A549 (cell line): Measurements from ENCODE around the gene ADH1C. TPM values are rescaled to one million over a fixed set of nuclear protein-coding genes. Genes with fewer than 3 reads are reported as not detected.

Source experiments
- ATAC-seq, 2 experiments: fragments of 200-7000 bp in 1 of 2; fragments of >200 bp in 1 of 2; cut with Nextera tagmentation in 1 of 2; cut with Tn5 transposase in 1 of 2; 3 replicates each; pipeline versions ENCODE4 v1.8.0 to v1.9.1; 2018 to 2020; ENCODE audit warnings: mild to moderate bottlenecking in 1 of 2, moderate library complexity in 1 of 2
- CTCF ChIA-PET: fragments of 300-600 bp; sonication (Branson Sonifier 250); formaldehyde crosslinking; extraction: SDS; loops from one replicate; lab custom pipeline; 2021; ENCODE audit warnings: antibody characterized with exemption, inconsistent platforms; lab: Yijun Ruan, JAX
- POLR2A ChIA-PET: fragments of 350-600 bp; formaldehyde crosslinking; extraction: SDS; loops from one replicate; lab custom pipeline; 2021; ENCODE audit warnings: antibody characterized with exemption, inconsistent platforms; lab: Yijun Ruan, JAX
- DNase-seq, 2 experiments: peaks; one replicate each; pipeline versions ENCODE4 v3.0.0 to v3.0.0-alpha.2; 2011 to 2016; ENCODE audit warnings: low read depth in 1 of 2, low spot score in 1 of 2
- FAIRE-seq: peaks from 2 replicates; lab custom pipeline; 2011; peaks lifted over from hg19 to GRCh38; lab: Jason Lieb, UNC
- H3K27ac ChIP-seq, 2 experiments: fragments of >200 bp; sonication (Bioruptor Twin); formaldehyde crosslinking; 3 replicates each; pipeline ENCODE4 v1.5.1; 2016 to 2017
- H3K4me1 ChIP-seq: fragments of >200 bp; sonication (Bioruptor Twin); formaldehyde crosslinking; 3 replicates; pipeline ENCODE4 v1.6.1; 2016
- H3K4me2 ChIP-seq: fragments of >200 bp; sonication (Bioruptor Twin); formaldehyde crosslinking; 3 replicates; pipeline ENCODE4 v1.6.1; 2016
- H3K4me3 ChIP-seq: fragments of >200 bp; sonication (Bioruptor Twin); formaldehyde crosslinking; 3 replicates; pipeline ENCODE4 v1.5.1; 2016
- H3K9me3 ChIP-seq: fragments of >200 bp; sonication (Bioruptor Twin); formaldehyde crosslinking; 3 replicates; pipeline ENCODE4 v1.6.1; 2016
- ATOH8 ChIP-seq: fragments of 250-450 bp; sonication (Bioruptor Pico); IDR thresholded peaks from 2 replicates; pipeline ENCODE4 v1.5.0; 2020; ENCODE audit warnings: low read depth, mild to moderate bottlenecking, moderate library complexity
- BHLHE40 ChIP-seq: IDR thresholded peaks from 2 replicates; pipeline ENCODE4 v1.6.1; 2012; ENCODE audit warnings: low read depth, low read length, inconsistent platforms
- CEBPB ChIP-seq, 2 experiments: fragments of >200 bp in 1 of 2; sonication (Bioruptor Twin) in 1 of 2; formaldehyde crosslinking in 1 of 2; IDR thresholded peaks; 2 replicates each; pipeline ENCODE4 v1.6.1; 2012 to 2016
- CTCF ChIP-seq: fragments of >200 bp; sonication (Bioruptor Twin); formaldehyde crosslinking; IDR thresholded peaks from 3 replicates; pipeline ENCODE4 v1.5.1; 2016
- EHMT2 ChIP-seq: fragments of 200-600 bp; sonication (generic); IDR thresholded peaks from 2 replicates; pipeline ENCODE4 v1.6.1; 2016; ENCODE audit warnings: antibody characterized with exemption, low read depth, mild to moderate bottlenecking, moderate library complexity
- ESRRA ChIP-seq: fragments of 150-350 bp; IDR thresholded peaks from 2 replicates; pipeline ENCODE4 v1.6.1; 2014; ENCODE audit warnings: mild to moderate bottlenecking, low read length, borderline replicate concordance
- HMGXB4 ChIP-seq: fragments of 250-450 bp; sonication (Bioruptor Pico); IDR thresholded peaks from 2 replicates; pipeline ENCODE4 v1.5.0; 2021; ENCODE audit warnings: mild to moderate bottlenecking, moderate library complexity, borderline replicate concordance
- HOXB13 ChIP-seq: fragments of 250-450 bp; sonication (Bioruptor Pico); IDR thresholded peaks from 2 replicates; pipeline ENCODE4 v1.5.0; 2020; ENCODE audit warnings: low read depth, mild to moderate bottlenecking, moderate library complexity
- JUNB ChIP-seq: fragments of >200 bp; sonication (Bioruptor Twin); formaldehyde crosslinking; IDR thresholded peaks from 2 replicates; pipeline ENCODE4 v1.6.1; 2016
- MAFK ChIP-seq: fragments of 450-650 bp; IDR thresholded peaks from 2 replicates; pipeline ENCODE4 v1.6.1; 2014; ENCODE audit not compliant: partially characterized antibody
- PBX3 ChIP-seq: IDR thresholded peaks from 2 replicates; pipeline ENCODE4 v1.6.1; 2012
- RAD21 ChIP-seq, 2 experiments: fragments of >200 bp in 1 of 2; sonication (Bioruptor Twin) in 1 of 2; formaldehyde crosslinking in 1 of 2; IDR thresholded peaks in 1 of 2; conservative IDR thresholded peaks in 1 of 2; 2 replicates in 1 of 2; 3 replicates in 1 of 2; pipeline ENCODE4 v1.6.1; 2012 to 2018; ENCODE audit warnings: inconsistent platforms in 1 of 2
- RARB ChIP-seq: fragments of 250-450 bp; sonication (Bioruptor Pico); IDR thresholded peaks from 2 replicates; pipeline ENCODE4 v1.8.0; 2021; ENCODE audit warnings: mild to moderate bottlenecking, moderate library complexity
- RNF2 ChIP-seq: fragments of 200-600 bp; sonication (generic); IDR thresholded peaks from 2 replicates; pipeline ENCODE4 v1.6.1; 2016; ENCODE audit warnings: low read depth, mild to moderate bottlenecking, antibody characterized with exemption, moderate library complexity, borderline replicate concordance
- SMC3 ChIP-seq: fragments of >200 bp; sonication (Bioruptor Twin); formaldehyde crosslinking; IDR thresholded peaks from 3 replicates; pipeline ENCODE4 v1.6.1; 2018; ENCODE audit warnings: inconsistent platforms
- ZC3H11A ChIP-seq: fragments of 450-650 bp; IDR thresholded peaks from 2 replicates; pipeline ENCODE4 v1.6.1; 2014; ENCODE audit warnings: antibody characterized with exemption, mild to moderate bottlenecking
- ZFP36 ChIP-seq: fragments of 450-650 bp; IDR thresholded peaks from 2 replicates; pipeline ENCODE4 v1.6.1; 2014; ENCODE audit warnings: borderline replicate concordance; ENCODE audit not compliant: partially characterized antibody
- ZNF302 ChIP-seq: fragments of 250-450 bp; sonication (Bioruptor Pico); IDR thresholded peaks from 2 replicates; pipeline ENCODE4 v1.9.0; 2021; ENCODE audit warnings: inconsistent platforms, mild to moderate bottlenecking, moderate library complexity
- WGBS: methylation state at CpG from one replicate; pipeline ENCODE4 v1.1.6; 2017; ENCODE audit errors: missing lambda C conversion rate; 5-methylcytosine and 5-hydroxymethylcytosine counted together
- polyA plus RNA-seq, 4 experiments: library from polyadenylated mRNA; depleted of rRNA in 3 of 4; stranded (reverse); fragments of >200 nt; fragmentation: RNase III in 1 of 4; extraction: RNeasy Plus Mini Kit Qiagen cat#74134 plus additional on column Dnase treatment in 1 of 4; gene quantifications; 2 replicates in 3 of 4; 3 replicates in 1 of 4; pipeline ENCODE4 v1.2.3, GENCODE V29; 2011 to 2017

The ADH1C gene
- polyA plus RNA-seq, 2 of the 4 experiments (the other 2 are of a cell fraction), result not detected

GRCh38 chr4:99305638-99306400 is 46.7 kb downstream of the ADH1C start:
- no peak for ATAC-seq
- POLR2A ChIA-PET, result no interaction called here
- no peak overlapping the region for H3K4me3 ChIP-seq
- DNase-seq, result no peak
- no peaks in the 10 kb centered on the region for H3K4me1 ChIP-seq
- no peak overlapping the region for H3K4me2 ChIP-seq
- CTCF ChIA-PET, result no interaction called here
- FAIRE-seq, result no peak
- H3K27ac ChIP-seq, result no peak overlapping the region
- TF ChIP-seq ZNF302 (CRISPR knock-in tag) (no peak), BHLHE40 (no peak), ATOH8 (CRISPR knock-in tag) (no peak), RNF2 (no peak), EHMT2 (no peak), JUNB (no peak)
- 53% methylated on average over 11 of the region's 11 CpGs for WGBS
- no peaks in the 10 kb centered on the region for H3K9me3 ChIP-seq

GRCh38 chr4:99301376-99302164 is 51.0 kb downstream of the ADH1C start:
- TF ChIP-seq HMGXB4, result no peak
- no peak for TF ChIP-seq ESRRA
- no peak for TF ChIP-seq PBX3
- TF ChIP-seq MAFK, result no peak
- no peak for TF ChIP-seq ZC3H11A
- TF ChIP-seq RAD21 (conservative IDR thresholded peaks at IDR 0.05 in 1 of 2, IDR thresholded peaks at IDR 0.05 in 1 of 2), result no peak
- no peak for TF ChIP-seq RARB (CRISPR knock-in tag)
- no peak for TF ChIP-seq ZNF302 (CRISPR knock-in tag)
- no peak for TF ChIP-seq HOXB13 (CRISPR knock-in tag)
- TF ChIP-seq CTCF, result no peak
- TF ChIP-seq ZFP36, result no peak
- TF ChIP-seq CEBPB (IDR thresholded peaks at IDR 0.05), result no peak
- TF ChIP-seq SMC3, result no peak
- TF ChIP-seq, all 56 proteins: peak for 0

More at GRCh38 chr4:99301376-99302164, 51.0 kb downstream of the ADH1C start:
- ChIA-PET CTCF (no interaction called here), POLR2A (no interaction called here)
- FAIRE-seq (no peak), ATAC-seq (no peak), DNase-seq (no peak)
- no peaks in the 10 kb centered on the region for H3K9me3 ChIP-seq
- H3K4me3 ChIP-seq, result no peak overlapping the region
- no peaks in the 10 kb centered on the region for H3K4me1 ChIP-seq
- WGBS, result 51% methylated on average over 7 of the region's 7 CpGs
- no peak overlapping the region for H3K4me2 ChIP-seq
- no peak overlapping the region for H3K27ac ChIP-seq
